ENCODE data around the gene FAM240B. TPM values are rescaled to one million over a fixed set of nuclear protein-coding genes. Genes with fewer than 3 reads are reported as not detected.

FAM240B gene
- total RNA-seq, 1 experiment from 2014 or later = not detected

DNA sequence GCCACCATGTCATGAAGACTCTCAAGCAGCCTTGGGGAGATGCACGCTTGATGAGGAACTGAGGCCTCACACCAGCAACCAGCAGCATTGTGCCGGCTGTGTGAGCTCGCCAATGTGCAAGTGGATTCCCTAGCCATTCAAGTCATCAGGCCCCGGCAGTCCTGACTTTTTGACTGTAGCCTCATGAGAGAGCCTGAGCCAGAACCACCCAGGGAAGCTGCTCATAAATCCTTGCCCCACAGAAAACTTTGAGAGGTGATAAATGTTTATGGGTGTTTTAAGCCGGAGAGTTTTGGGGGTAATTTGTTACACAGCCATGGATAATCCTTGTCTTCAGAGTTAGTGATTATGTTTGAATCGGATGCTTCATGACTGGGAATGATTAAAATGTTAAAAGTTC is 44.7 kb downstream of the FAM240B start:
- no peaks in the 10 kb centered on the region for H3K79me2 ChIP-seq (ENCODE audit: low read depth)
- no peak overlapping the region for H3K4me2 ChIP-seq
- no TSS peak for BruUV-seq (replicated peaks)
- no peaks in the 10 kb centered on the region for H3K36me3 ChIP-seq (ENCODE audit: low read depth)
- H3F3A ChIP-seq (ENCODE audit: insufficient read depth, low read depth) = peaks cover 8% of the 10 kb centered on the region
- peaks cover 11% of the 10 kb centered on the region; the same call in 1 of the 2 replicates for H3K4me1 ChIP-seq (replicated peaks; ENCODE audit: insufficient read depth)
- no peak for DNase-seq
- H3K27me3 ChIP-seq (ENCODE audit: insufficient read depth, low read depth) = no peaks in the 10 kb centered on the region
- H2AFZ ChIP-seq = no peak overlapping the region
- H3K9me2 ChIP-seq (ENCODE audit: insufficient read depth) = no peaks in the 10 kb centered on the region
- no peak overlapping the region for H3K4me3 ChIP-seq
- TF ChIP-seq EZH2 (IDR thresholded peaks at IDR 0.05; ENCODE audit: low read depth) = no peak
- TF ChIP-seq, protein P1, sequence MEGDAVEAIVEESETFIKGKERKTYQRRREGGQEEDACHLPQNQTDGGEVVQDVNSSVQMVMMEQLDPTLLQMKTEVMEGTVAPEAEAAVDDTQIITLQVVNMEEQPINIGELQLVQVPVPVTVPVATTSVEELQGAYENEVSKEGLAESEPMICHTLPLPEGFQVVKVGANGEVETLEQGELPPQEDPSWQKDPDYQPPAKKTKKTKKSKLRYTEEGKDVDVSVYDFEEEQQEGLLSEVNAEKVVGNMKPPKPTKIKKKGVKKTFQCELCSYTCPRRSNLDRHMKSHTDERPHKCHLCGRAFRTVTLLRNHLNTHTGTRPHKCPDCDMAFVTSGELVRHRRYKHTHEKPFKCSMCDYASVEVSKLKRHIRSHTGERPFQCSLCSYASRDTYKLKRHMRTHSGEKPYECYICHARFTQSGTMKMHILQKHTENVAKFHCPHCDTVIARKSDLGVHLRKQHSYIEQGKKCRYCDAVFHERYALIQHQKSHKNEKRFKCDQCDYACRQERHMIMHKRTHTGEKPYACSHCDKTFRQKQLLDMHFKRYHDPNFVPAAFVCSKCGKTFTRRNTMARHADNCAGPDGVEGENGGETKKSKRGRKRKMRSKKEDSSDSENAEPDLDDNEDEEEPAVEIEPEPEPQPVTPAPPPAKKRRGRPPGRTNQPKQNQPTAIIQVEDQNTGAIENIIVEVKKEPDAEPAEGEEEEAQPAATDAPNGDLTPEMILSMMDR (conservative IDR thresholded peaks at IDR 0.05) = no peak
- H3K27ac ChIP-seq = no peak overlapping the region
- intact Hi-C loops (cut with micrococcal nuclease; ENCODE audit: unreplicated experiment) = no loop called here
- ChIA-PET CTCF (no interaction called here), POLR2A (ENCODE audit: unreplicated experiment) (no interaction called here)
- no peaks in the 10 kb centered on the region for H4K20me1 ChIP-seq (ENCODE audit: insufficient read depth)
- no peaks in the 10 kb centered on the region for H3K9me3 ChIP-seq (ENCODE audit: insufficient read depth, low read depth)

DNA sequence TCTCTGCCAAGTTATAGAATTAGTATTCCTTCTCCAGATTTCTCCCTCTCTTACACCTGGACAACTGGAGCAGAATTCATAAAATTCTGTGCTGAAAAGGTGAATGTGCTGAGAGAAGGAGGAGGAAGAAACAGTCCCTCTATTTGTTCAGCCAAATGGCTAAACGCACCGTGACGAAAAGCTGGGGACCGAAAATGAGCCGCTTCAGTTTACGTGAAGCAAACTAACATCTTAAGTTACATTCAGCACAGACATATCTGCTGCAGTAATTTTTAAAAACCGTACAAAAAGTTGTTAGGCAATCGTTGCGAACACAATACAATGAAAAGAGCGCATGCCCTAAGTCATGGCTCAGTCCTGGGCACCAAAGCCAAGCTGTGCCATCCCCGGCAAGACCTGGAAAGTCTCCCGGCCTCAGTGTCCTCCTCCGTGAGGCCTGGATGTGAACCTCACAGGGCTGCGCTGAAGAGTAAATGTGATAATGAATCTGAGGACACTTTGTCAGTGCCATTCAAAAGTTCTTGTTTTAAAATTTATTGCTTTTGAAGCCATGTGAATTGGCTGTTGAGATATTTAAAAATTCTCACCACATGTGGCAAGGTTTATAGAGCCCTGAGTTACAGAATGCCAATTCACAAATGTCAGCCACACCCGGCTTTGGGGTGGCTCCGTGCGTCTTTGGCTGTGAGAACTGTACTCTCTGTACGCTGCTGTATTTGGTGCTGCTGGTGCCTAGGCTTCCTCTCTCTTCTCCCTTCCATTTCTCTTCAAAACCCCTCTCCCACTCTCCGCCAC is 46.3 kb downstream of the FAM240B start:
- peaks cover 11% of the 10 kb centered on the region; the same call in 1 of the 2 replicates for H3K4me1 ChIP-seq (replicated peaks; ENCODE audit: insufficient read depth)
- intact Hi-C loops (cut with micrococcal nuclease; ENCODE audit: unreplicated experiment) = no loop called here
- H3K27me3 ChIP-seq (ENCODE audit: insufficient read depth, low read depth) = no peaks in the 10 kb centered on the region
- peaks cover 8% of the 10 kb centered on the region for H3F3A ChIP-seq (ENCODE audit: insufficient read depth, low read depth)
- no peaks in the 10 kb centered on the region for H3K79me2 ChIP-seq (ENCODE audit: low read depth)
- H3K9me3 ChIP-seq (ENCODE audit: insufficient read depth, low read depth) = no peaks in the 10 kb centered on the region
- H3K27ac ChIP-seq = no peak overlapping the region
- H4K20me1 ChIP-seq (ENCODE audit: insufficient read depth) = no peaks in the 10 kb centered on the region
- no peaks in the 10 kb centered on the region for H3K9me2 ChIP-seq (ENCODE audit: insufficient read depth)
- DNase-seq = no peak
- H2AFZ ChIP-seq = no peak overlapping the region
- no TSS peak for BruUV-seq (replicated peaks)
- TF ChIP-seq, protein P1 (conservative IDR thresholded peaks at IDR 0.05) = no peak
- no peak for TF ChIP-seq EZH2 (IDR thresholded peaks at IDR 0.05; ENCODE audit: low read depth)
- H3K4me3 ChIP-seq = no peak overlapping the region
- POLR2A ChIA-PET (ENCODE audit: unreplicated experiment) = no interaction called here
- no peak overlapping the region for H3K4me2 ChIP-seq
- no peaks in the 10 kb centered on the region for H3K36me3 ChIP-seq (ENCODE audit: low read depth)
- CTCF ChIA-PET = no interaction called here

- Histone ChIP-seq H3K36me3 (ENCODE audit: low read depth) (no peaks in the 10 kb centered on the region), H4K20me1 (ENCODE audit: insufficient read depth) (no peaks in the 10 kb centered on the region), H3K9me2 (ENCODE audit: insufficient read depth) (no peaks in the 10 kb centered on the region), H2AFZ (peak overlapping the region; percentile 41), H3K4me1 (replicated peaks; ENCODE audit: insufficient read depth) (peaks cover 11% of the 10 kb centered on the region; the same call in 1 of the 2 replicates), H3K9me3 (ENCODE audit: insufficient read depth, low read depth) (no peaks in the 10 kb centered on the region), H3K79me2 (ENCODE audit: low read depth) (no peaks in the 10 kb centered on the region), H3F3A (ENCODE audit: insufficient read depth, low read depth) (peaks cover 8% of the 10 kb centered on the region), H3K4me2 (peak overlapping the region; percentile 69), H3K4me3 (peak overlapping the region; percentile 34; the same call in 1 of the 2 replicates), H3K27ac (peak overlapping the region; percentile 25; the same call in 1 of the 2 replicates), H3K27me3 (ENCODE audit: insufficient read depth, low read depth) (no peaks in the 10 kb centered on the region)
- TF ChIP-seq EZH2 (IDR thresholded peaks at IDR 0.05; ENCODE audit: low read depth) = no peak
- TF ChIP-seq, protein P1 (conservative IDR thresholded peaks at IDR 0.05) = no peak
- DNase-seq = no peak
- BruUV-seq (replicated peaks) = no TSS peak
- intact Hi-C loops (cut with micrococcal nuclease; ENCODE audit: unreplicated experiment) = no loop called here
- ChIA-PET POLR2A (ENCODE audit: unreplicated experiment) (no interaction called here), CTCF (no interaction called here)
Observed at GRCh38 chr9:38671748-38672147, 48.2 kb downstream of the FAM240B start.
